Testis (tissue), 3 donors: ENCODE data around the gene ERCC6L2. TPM values are rescaled to one million over a fixed set of nuclear protein-coding genes. Genes with fewer than 3 reads are reported as not detected.

Source experiments
- DNase-seq: peaks from one replicate; pipeline ENCODE4 v3.0.0-alpha.2; 2019
- H3K27ac ChIP-seq, 2 donors: fragments of 200-600 bp; sonication (generic); one replicate each; pipeline ENCODE4 v1.5.1; 2019
- H3K27me3 ChIP-seq: fragments of 200-600 bp; sonication (generic); one replicate; pipeline ENCODE4 v1.5.1; 2019
- H3K36me3 ChIP-seq: fragments of 200-600 bp; sonication (generic); one replicate; pipeline ENCODE4 v1.5.1; 2017; ENCODE audit warnings: low read depth; ENCODE audit errors: missing control alignments
- H3K4me1 ChIP-seq: fragments of 200-600 bp; sonication (generic); one replicate; pipeline ENCODE4 v1.5.1; 2019
- H3K4me3 ChIP-seq, 2 donors: fragments of 200-600 bp; sonication (generic); one replicate each; pipeline ENCODE4 v1.5.1; 2017 to 2019
- H3K9me3 ChIP-seq: fragments of 200-600 bp; sonication (generic); one replicate; pipeline ENCODE4 v1.5.1; 2017
- CTCF ChIP-seq, 3 experiments: fragments of 450-650 bp in 2 of 3; fragments of 200-600 bp in 1 of 3; sonication (generic) in 1 of 3; IDR thresholded peaks; one replicate each; pipeline ENCODE4 v1.5.1; 2016 to 2019; ENCODE audit warnings: antibody characterized with exemption in 3 of 3, mild to moderate bottlenecking in 2 of 3, moderate library complexity in 1 of 3
- POLR2A ChIP-seq: fragments of 450-650 bp; IDR thresholded peaks from one replicate; pipeline ENCODE4 v1.6.1; 2017; ENCODE audit warnings: antibody characterized with exemption, mild to moderate bottlenecking, moderate library complexity
- WGBS, 2 donors: methylation state at CpG; one replicate each; pipeline ENCODE4 v1.1.5; 2018; 5-methylcytosine and 5-hydroxymethylcytosine counted together
- intact Hi-C: fragments of 100-400 bp; cut with DNase I; formaldehyde crosslinking; loops from one replicate; pipeline ENCODE4 v1.15.1; 2023; ENCODE audit warnings: low total_unique reads
- polyA plus RNA-seq: library from polyadenylated mRNA; stranded (reverse); fragments of 350-450 nt; fragmentation: Illumina TruSeq; extraction: RNeasy Lipid Tissue Mini Kit (QIAGEN cat#74804); gene quantifications from one replicate; pipeline ENCODE4 v1.2.3, GENCODE V29; 2014; ENCODE audit warnings: low read depth, low replicate concordance; ENCODE audit not compliant: insufficient read depth
- total RNA-seq, 2 donors: library from RNA; depleted of rRNA; stranded (reverse); fragments of >200 nt; gene quantifications; one replicate each; pipeline ENCODE4 v1.2.3, GENCODE V29; 2016

Gene ERCC6L2
- total and polyA plus RNA-seq, 3 donors from 2014 or later = 14.8 to 100 (median 83.9) TPM

- intact Hi-C loops = no loop called here
- Histone ChIP-seq H3K4me1 (no peaks in the 10 kb centered on the region), H3K27me3 (no peaks in the 10 kb centered on the region), H3K27ac (no peak overlapping the region), H3K9me3 (no peaks in the 10 kb centered on the region), H3K36me3 (no peaks in the 10 kb centered on the region), H3K4me3 (no peak overlapping the region)
- WGBS, 2 donors = 73 to 81% methylated on average over 2 of the region's 2 CpGs
- TF ChIP-seq CTCF (IDR thresholded peaks at IDR 0.05) = no peak
- DNase-seq = no peak
Measured at GRCh38 chr9:95971815-95972214, 96.3 kb downstream of the ERCC6L2 start.

- TF ChIP-seq POLR2A (no peak), CTCF (IDR thresholded peaks at IDR 0.05) (no peak)
- Histone ChIP-seq H3K4me1 (no peaks in the 10 kb centered on the region), H3K4me3 (no peak overlapping the region), H3K27ac (no peak overlapping the region), H3K36me3 (no peaks in the 10 kb centered on the region), H3K27me3 (no peaks in the 10 kb centered on the region), H3K9me3 (no peaks in the 10 kb centered on the region)
- no peak for DNase-seq
- intact Hi-C loops = no loop called here
- WGBS, 2 donors = 96 to 100% methylated on average over 1 of the region's 1 CpG
Measured at GRCh38 chr9:95974389-95974788, 98.9 kb downstream of the ERCC6L2 start.

- intact Hi-C loops = no loop called here
- DNase-seq = no peak
- 75 to 79% methylated on average over 1 of the region's 1 CpG for WGBS, 2 donors
- no peak overlapping the region for H3K27ac ChIP-seq
- H3K4me1 ChIP-seq = no peaks in the 10 kb centered on the region
- no peaks in the 10 kb centered on the region for H3K27me3 ChIP-seq
- TF ChIP-seq CTCF (IDR thresholded peaks at IDR 0.05) = no peak
- no peak for TF ChIP-seq POLR2A
- H3K9me3 ChIP-seq = no peaks in the 10 kb centered on the region
- no peak overlapping the region for H3K4me3 ChIP-seq
- no peaks in the 10 kb centered on the region for H3K36me3 ChIP-seq
Measured at GRCh38 chr9:95977371-95977770, 101.9 kb downstream of the ERCC6L2 start.

GRCh38 chr9:95978106-95978505, 102.6 kb downstream of the ERCC6L2 start:
- no peak overlapping the region for H3K27ac ChIP-seq
- intact Hi-C loops = no loop called here
- H3K4me1 ChIP-seq = no peaks in the 10 kb centered on the region
- no peak overlapping the region for H3K4me3 ChIP-seq
- H3K27me3 ChIP-seq = no peaks in the 10 kb centered on the region
- no peaks in the 10 kb centered on the region for H3K9me3 ChIP-seq
- no peaks in the 10 kb centered on the region for H3K36me3 ChIP-seq
- no peak for TF ChIP-seq POLR2A
- TF ChIP-seq CTCF (IDR thresholded peaks at IDR 0.05) = no peak
- DNase-seq = no peak
- 89 to 95% methylated on average over 4 of the region's 4 CpGs for WGBS, 2 donors

- WGBS, 2 donors = 80 to 86% methylated on average over 4 of the region's 4 CpGs
- TF ChIP-seq POLR2A = no peak
- no peak for TF ChIP-seq CTCF (IDR thresholded peaks at IDR 0.05)
- intact Hi-C loops = no loop called here
- Histone ChIP-seq H3K9me3 (no peaks in the 10 kb centered on the region), H3K4me3 (no peak overlapping the region), H3K4me1 (no peaks in the 10 kb centered on the region), H3K27me3 (no peaks in the 10 kb centered on the region), H3K36me3 (no peaks in the 10 kb centered on the region), H3K27ac (no peak overlapping the region)
- DNase-seq = no peak
Measured at GRCh38 chr9:95979446-95979845, 104.0 kb downstream of the ERCC6L2 start.
